ENCODE measurements around the gene HSPB1.

HSPB1 gene

DNA sequence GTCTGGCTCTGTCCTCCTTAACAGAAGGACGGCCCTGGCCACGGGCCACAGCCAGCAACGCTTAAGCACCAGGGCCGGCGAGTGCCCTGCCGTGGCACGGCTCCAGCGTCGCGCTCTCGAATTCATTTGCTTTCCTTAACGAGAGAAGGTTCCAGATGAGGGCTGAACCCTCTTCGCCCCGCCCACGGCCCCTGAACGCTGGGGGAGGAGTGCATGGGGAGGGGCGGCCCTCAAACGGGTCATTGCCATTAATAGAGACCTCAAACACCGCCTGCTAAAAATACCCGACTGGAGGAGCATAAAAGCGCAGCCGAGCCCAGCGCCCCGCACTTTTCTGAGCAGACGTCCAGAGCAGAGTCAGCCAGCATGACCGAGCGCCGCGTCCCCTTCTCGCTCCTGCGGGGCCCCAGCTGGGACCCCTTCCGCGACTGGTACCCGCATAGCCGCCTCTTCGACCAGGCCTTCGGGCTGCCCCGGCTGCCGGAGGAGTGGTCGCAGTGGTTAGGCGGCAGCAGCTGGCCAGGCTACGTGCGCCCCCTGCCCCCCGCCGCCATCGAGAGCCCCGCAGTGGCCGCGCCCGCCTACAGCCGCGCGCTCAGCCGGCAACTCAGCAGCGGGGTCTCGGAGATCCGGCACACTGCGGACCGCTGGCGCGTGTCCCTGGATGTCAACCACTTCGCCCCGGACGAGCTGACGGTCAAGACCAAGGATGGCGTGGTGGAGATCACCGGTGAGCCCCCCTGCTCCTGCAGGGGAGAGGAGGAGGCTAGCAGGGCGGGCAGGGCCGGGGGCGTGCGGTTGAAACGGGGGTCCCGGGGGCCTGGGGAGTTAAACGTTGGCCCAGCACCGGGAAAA lies at the start of gene HSPB1:
Gene HSPB1, plus strand, starts transcription at position 327 of the 855 bp plus-strand sequence. Its CDS starts 40 bp downstream, at position 367.
- peak within 1 kb of the TSS; percentile 99 for H3K9ac ChIP-seq (ENCODE audit: low read length)
- H3K27me3 ChIP-seq (ENCODE audit: control insufficient read depth, insufficient read depth, low read length), result no peaks in the 10 kb centered on the region
- H3K4me1 ChIP-seq (ENCODE audit: control insufficient read depth, insufficient read depth, low read length), result peaks cover 75% of the 10 kb centered on the region
- H3K36me3 ChIP-seq (ENCODE audit: control insufficient read depth, insufficient read depth, low read length), result no peaks in the 10 kb centered on the region
- H3K4me3 ChIP-seq (ENCODE audit: low read length), result peak within 1 kb of the TSS; percentile 90
- H3K9me3 ChIP-seq (ENCODE audit: control insufficient read depth, low read length), result no peaks in the 10 kb centered on the region

DNA sequence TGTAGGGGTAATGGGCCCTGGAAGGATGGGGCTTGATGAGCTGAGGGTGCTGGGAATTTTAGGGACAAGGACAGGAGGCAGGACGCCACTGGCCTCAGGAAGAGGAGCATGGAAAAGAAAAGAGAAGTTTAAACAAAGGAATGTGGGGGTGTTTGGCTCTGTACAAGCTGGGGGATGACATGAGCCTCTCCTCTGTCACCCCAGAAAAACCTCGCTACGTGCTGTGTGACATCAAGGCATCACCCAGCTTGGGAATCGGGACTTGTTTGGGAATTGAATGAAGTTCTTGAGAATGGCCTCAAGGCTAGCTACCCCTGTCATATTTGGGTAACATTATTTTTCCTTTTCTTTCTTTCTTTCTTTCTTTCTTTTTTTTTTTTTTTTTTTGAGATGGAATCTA lies 47.7 kb upstream of the HSPB1 start:
- Histone ChIP-seq H3K4me3 (ENCODE audit: low read length) (no peak overlapping the region), H3K4me1 (ENCODE audit: control insufficient read depth, insufficient read depth, low read length) (peaks cover 9% of the 10 kb centered on the region), H3K9ac (ENCODE audit: low read length) (no peak overlapping the region), H3K27me3 (ENCODE audit: control insufficient read depth, insufficient read depth, low read length) (peaks cover 10% of the 10 kb centered on the region), H3K9me3 (ENCODE audit: control insufficient read depth, low read length) (no peaks in the 10 kb centered on the region), H3K36me3 (ENCODE audit: control insufficient read depth, insufficient read depth, low read length) (no peaks in the 10 kb centered on the region)

- Histone ChIP-seq H3K4me3 (ENCODE audit: low read length) (no peak overlapping the region), H3K4me1 (ENCODE audit: control insufficient read depth, insufficient read depth, low read length) (no peaks in the 10 kb centered on the region), H3K9ac (ENCODE audit: low read length) (no peak overlapping the region), H3K9me3 (ENCODE audit: control insufficient read depth, low read length) (no peaks in the 10 kb centered on the region), H3K27me3 (ENCODE audit: control insufficient read depth, insufficient read depth, low read length) (peaks cover 16% of the 10 kb centered on the region), H3K36me3 (ENCODE audit: control insufficient read depth, insufficient read depth, low read length) (no peaks in the 10 kb centered on the region)
These were observed 44.5 kb upstream of the HSPB1 start for GRCh38 chr7:76257973-76258372.

DNA sequence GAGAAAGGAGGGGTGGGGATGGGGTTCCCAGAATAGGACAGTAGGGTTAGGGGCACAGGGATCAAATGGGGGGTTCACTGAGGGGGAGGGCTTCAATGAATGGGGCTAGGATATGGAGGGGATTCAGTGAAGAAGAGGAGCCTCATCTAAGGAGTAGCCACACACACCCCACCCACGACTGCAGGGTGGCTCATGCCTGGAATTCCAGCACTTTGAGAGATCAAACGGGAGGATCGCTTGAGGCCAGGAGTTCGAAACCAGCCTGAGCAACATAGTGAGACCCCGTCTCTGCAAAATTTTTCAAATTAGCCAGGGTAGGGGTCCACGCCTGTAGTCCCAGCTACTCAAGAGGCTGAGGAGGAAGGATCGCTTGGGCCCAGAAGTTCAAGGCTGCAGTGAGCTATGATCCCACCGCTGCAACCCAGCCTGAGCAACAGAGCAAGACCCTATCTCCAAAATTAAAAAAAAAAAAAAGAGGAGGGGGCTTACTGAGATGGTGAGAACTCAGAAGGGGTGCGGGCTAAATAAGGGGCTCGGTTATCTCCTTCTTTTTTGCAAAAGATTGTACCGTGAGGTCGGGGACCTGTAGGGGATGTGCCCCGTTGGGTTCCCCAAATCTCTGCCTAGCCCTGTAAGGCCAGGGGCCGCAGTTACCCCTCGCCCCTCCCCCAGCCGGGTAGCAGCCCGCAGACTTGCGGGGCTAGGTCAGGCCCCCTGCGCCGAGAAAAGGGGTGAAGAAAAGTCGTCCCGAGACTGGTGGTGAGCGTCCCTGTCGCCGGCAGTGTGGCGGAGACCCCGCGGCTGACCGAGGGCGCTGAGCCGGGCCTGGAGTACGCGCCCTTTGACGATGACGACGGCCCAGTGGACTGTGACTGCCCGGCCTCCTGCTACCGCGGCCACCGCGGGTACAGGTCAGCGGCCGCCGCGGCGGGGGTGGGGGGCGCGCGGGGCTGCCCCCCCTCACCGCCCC lies 43.1 kb upstream of the HSPB1 start:
- Histone ChIP-seq H3K4me3 (ENCODE audit: low read length) (no peak overlapping the region), H3K27me3 (ENCODE audit: control insufficient read depth, insufficient read depth, low read length) (peaks cover 16% of the 10 kb centered on the region), H3K4me1 (ENCODE audit: control insufficient read depth, insufficient read depth, low read length) (no peaks in the 10 kb centered on the region), H3K9me3 (ENCODE audit: control insufficient read depth, low read length) (no peaks in the 10 kb centered on the region), H3K36me3 (ENCODE audit: control insufficient read depth, insufficient read depth, low read length) (no peaks in the 10 kb centered on the region), H3K9ac (ENCODE audit: low read length) (no peak overlapping the region)

DNA sequence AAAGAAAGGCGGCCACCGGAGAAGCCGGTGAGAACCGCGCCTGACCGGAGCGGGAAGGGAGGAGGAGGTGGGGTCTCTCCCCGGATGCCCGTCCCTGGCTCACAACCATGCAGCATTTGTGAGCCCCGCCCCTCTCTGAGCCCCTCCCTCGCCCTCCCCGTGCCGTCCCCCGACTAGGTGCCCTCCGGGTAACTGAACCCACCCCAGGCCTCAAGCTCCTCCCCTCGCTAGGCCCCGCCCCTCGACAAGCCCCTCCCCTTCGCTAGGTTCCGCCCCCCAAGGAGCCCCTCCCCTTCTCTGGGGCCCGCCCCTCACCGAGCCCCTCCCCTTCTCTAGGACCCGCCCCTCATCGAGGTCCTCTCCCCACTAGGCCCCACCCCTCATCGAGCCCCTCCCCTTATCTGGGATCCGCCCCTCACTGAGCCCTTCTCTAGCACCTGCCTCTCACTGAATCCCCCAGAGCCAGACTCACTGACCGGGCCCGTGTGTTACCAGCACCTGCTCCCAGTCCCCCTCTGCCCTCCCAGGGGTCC lies 42.2 kb upstream of the HSPB1 start:
- Histone ChIP-seq H3K36me3 (ENCODE audit: control insufficient read depth, insufficient read depth, low read length) (no peaks in the 10 kb centered on the region), H3K9ac (ENCODE audit: low read length) (no peak overlapping the region), H3K4me1 (ENCODE audit: control insufficient read depth, insufficient read depth, low read length) (no peaks in the 10 kb centered on the region), H3K27me3 (ENCODE audit: control insufficient read depth, insufficient read depth, low read length) (peaks cover 16% of the 10 kb centered on the region), H3K4me3 (ENCODE audit: low read length) (no peak overlapping the region), H3K9me3 (ENCODE audit: control insufficient read depth, low read length) (no peaks in the 10 kb centered on the region)

GRCh38 chr7:76261329-76261728 lies 41.1 kb upstream of the HSPB1 start:
- no peak overlapping the region for H3K4me3 ChIP-seq (ENCODE audit: low read length)
- no peak overlapping the region for H3K9ac ChIP-seq (ENCODE audit: low read length)
- no peaks in the 10 kb centered on the region for H3K4me1 ChIP-seq (ENCODE audit: control insufficient read depth, insufficient read depth, low read length)
- no peaks in the 10 kb centered on the region for H3K9me3 ChIP-seq (ENCODE audit: control insufficient read depth, low read length)
- peaks cover 16% of the 10 kb centered on the region for H3K27me3 ChIP-seq (ENCODE audit: control insufficient read depth, insufficient read depth, low read length)
- no peaks in the 10 kb centered on the region for H3K36me3 ChIP-seq (ENCODE audit: control insufficient read depth, insufficient read depth, low read length)

GRCh38 chr7:76261931-76262330 lies 40.5 kb upstream of the HSPB1 start:
- Histone ChIP-seq H3K4me3 (ENCODE audit: low read length) (no peak overlapping the region), H3K27me3 (ENCODE audit: control insufficient read depth, insufficient read depth, low read length) (peaks cover 20% of the 10 kb centered on the region), H3K9ac (ENCODE audit: low read length) (no peak overlapping the region), H3K36me3 (ENCODE audit: control insufficient read depth, insufficient read depth, low read length) (no peaks in the 10 kb centered on the region), H3K9me3 (ENCODE audit: control insufficient read depth, low read length) (no peaks in the 10 kb centered on the region), H3K4me1 (ENCODE audit: control insufficient read depth, insufficient read depth, low read length) (peaks cover 3% of the 10 kb centered on the region)

DNA sequence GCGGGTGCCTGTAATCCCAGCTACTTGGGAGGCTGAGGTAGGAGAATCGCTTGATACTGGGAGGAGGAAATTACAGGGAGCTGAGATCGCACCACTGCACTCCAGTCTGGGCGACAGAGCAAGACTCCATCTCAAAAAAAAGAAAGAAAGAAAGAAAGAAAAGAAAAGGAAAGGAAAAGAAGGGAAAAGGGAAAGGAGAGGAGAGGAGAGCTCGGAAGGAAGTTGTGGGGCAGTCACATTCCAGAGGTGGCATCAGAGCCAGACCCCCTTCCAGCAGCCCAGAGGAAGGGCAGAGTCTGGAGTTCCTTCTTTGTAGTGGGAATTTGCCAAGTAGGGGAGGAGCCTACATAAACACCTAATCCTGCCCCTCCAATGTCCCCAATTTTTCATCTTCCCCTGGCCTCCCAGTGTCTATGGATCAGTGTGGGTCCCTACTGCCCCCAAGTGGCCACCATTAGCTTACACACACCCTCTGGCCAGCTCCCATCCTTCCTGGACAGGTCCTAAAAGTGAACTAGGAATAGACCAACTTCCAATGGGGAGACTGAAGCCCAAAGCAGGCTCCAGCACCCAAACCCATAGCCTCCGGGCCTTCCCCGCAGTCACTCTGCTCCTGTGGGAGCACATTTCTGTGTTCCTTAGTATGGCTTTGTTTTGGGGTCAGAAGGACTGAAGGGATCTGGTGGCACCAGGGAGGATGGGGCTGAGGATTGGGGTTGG lies 39.6 kb upstream of the HSPB1 start:
- Histone ChIP-seq H3K36me3 (ENCODE audit: control insufficient read depth, insufficient read depth, low read length) (no peaks in the 10 kb centered on the region), H3K9me3 (ENCODE audit: control insufficient read depth, low read length) (no peaks in the 10 kb centered on the region), H3K27me3 (ENCODE audit: control insufficient read depth, insufficient read depth, low read length) (peaks cover 28% of the 10 kb centered on the region), H3K4me1 (ENCODE audit: control insufficient read depth, insufficient read depth, low read length) (peaks cover 4% of the 10 kb centered on the region), H3K4me3 (ENCODE audit: low read length) (no peak overlapping the region), H3K9ac (ENCODE audit: low read length) (no peak overlapping the region)

GRCh38 chr7:76265299-76265698 lies 37.2 kb upstream of the HSPB1 start:
- Histone ChIP-seq H3K4me3 (ENCODE audit: low read length) (no peak overlapping the region), H3K36me3 (ENCODE audit: control insufficient read depth, insufficient read depth, low read length) (no peaks in the 10 kb centered on the region), H3K9me3 (ENCODE audit: control insufficient read depth, low read length) (no peaks in the 10 kb centered on the region), H3K9ac (ENCODE audit: low read length) (no peak overlapping the region), H3K4me1 (ENCODE audit: control insufficient read depth, insufficient read depth, low read length) (peaks cover 4% of the 10 kb centered on the region), H3K27me3 (ENCODE audit: control insufficient read depth, insufficient read depth, low read length) (peaks cover 35% of the 10 kb centered on the region)

DNA sequence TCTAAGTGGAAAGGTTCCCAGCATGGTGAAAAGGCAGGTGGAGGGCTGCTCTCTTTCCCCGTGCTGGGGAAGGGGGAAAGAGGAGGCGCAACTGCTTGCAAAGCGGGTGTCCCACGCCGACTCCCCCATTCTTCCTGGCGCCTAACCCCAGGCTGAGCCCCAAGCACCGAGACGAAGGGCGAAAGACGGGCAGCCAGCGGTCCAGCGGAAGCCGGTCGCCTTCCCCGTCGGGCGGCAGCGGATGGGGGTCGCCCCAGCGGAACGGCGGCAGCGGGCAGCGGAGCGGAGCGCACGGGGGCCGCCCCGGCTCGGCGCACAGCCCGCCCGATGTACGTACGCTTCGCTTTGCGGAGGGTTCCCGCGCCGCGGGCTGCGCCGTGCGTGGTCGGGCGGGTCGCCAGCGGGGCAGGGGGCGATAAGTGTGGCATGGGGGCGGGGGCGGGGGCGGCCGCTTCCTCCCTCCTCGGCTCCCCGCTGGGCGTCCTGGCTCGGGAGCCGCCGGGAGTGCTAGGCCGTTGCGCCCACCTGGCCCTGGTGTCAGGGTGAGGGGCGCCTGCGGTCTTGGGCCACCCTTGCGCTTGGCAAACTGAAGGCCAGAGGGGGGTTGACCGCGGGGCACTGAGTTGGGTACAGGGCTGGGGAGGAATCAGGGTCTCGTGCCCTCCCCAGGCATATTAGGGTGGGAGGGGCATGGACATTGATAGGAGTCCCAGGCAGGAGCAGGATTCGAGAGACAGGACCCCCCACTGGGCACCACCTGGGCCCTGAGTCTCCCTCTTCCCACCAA lies 35.2 kb upstream of the HSPB1 start:
- H3K27me3 ChIP-seq (ENCODE audit: control insufficient read depth, insufficient read depth, low read length), result peaks cover 32% of the 10 kb centered on the region
- no peaks in the 10 kb centered on the region for H3K9me3 ChIP-seq (ENCODE audit: control insufficient read depth, low read length)
- H3K36me3 ChIP-seq (ENCODE audit: control insufficient read depth, insufficient read depth, low read length), result no peaks in the 10 kb centered on the region
- H3K4me3 ChIP-seq (ENCODE audit: low read length), result no peak overlapping the region
- peaks cover 4% of the 10 kb centered on the region for H3K4me1 ChIP-seq (ENCODE audit: control insufficient read depth, insufficient read depth, low read length)
- H3K9ac ChIP-seq (ENCODE audit: low read length), result no peak overlapping the region

GRCh38 chr7:76267894-76268183 lies 34.6 kb upstream of the HSPB1 start:
- Histone ChIP-seq H3K36me3 (ENCODE audit: control insufficient read depth, insufficient read depth, low read length) (no peaks in the 10 kb centered on the region), H3K9me3 (ENCODE audit: control insufficient read depth, low read length) (no peaks in the 10 kb centered on the region), H3K9ac (ENCODE audit: low read length) (no peak overlapping the region), H3K4me1 (ENCODE audit: control insufficient read depth, insufficient read depth, low read length) (peaks cover 4% of the 10 kb centered on the region), H3K27me3 (ENCODE audit: control insufficient read depth, insufficient read depth, low read length) (peaks cover 36% of the 10 kb centered on the region), H3K4me3 (ENCODE audit: low read length) (no peak overlapping the region)

All from mucosa of stomach (tissue), 1 donor.